HEK293 (cell line): ENCODE results near the gene LAMA1.

ENCODE experiments used
- CTCF ChIA-PET: fragments of 350-600 bp; formaldehyde crosslinking; extraction: SDS; loops from one replicate; lab custom pipeline; 2021; ENCODE audit warnings: antibody characterized with exemption; lab: Yijun Ruan, JAX
- POLR2A ChIA-PET: fragments of 300-600 bp; formaldehyde crosslinking; extraction: SDS; loops from one replicate; lab custom pipeline; 2020; ENCODE audit warnings: antibody characterized with exemption, inconsistent platforms; lab: Yijun Ruan, JAX
- H3K27ac ChIP-seq: fragments of 200-500 bp; sonication (Bioruptor generic); 2 replicates; pipeline ENCODE4 v1.5.1; 2014; ENCODE audit warnings: low read depth, low read length, control low read depth, inconsistent platforms; ENCODE audit errors: extremely low read depth
- H3K36me3 ChIP-seq, 2 experiments: fragments of 200-500 bp in 1 of 2; sonication (Bioruptor generic) in 1 of 2; 1 replicate in 1 of 2; 2 replicates in 1 of 2; pipeline ENCODE4 v1.5.1; 2014 to 2017; ENCODE audit warnings: inconsistent platforms in 2 of 2, low read length in 2 of 2; ENCODE audit not compliant: control insufficient read depth in 2 of 2, insufficient read depth in 1 of 2
- H3K4me1 ChIP-seq: fragments of 200-500 bp; sonication (Bioruptor generic); 2 replicates; pipeline ENCODE4 v1.5.1; 2014; ENCODE audit warnings: mild to moderate bottlenecking, low read length, inconsistent platforms; ENCODE audit not compliant: control insufficient read depth, insufficient read depth
- H3K4me3 ChIP-seq: 2 replicates; pipeline ENCODE4 v1.5.1; 2011; ENCODE audit warnings: low read depth, mild to moderate bottlenecking, control low read depth, low read length, moderate library complexity
- H3K9me3 ChIP-seq: fragments of 200-500 bp; sonication (Bioruptor generic); 2 replicates; pipeline ENCODE4 v1.5.1; 2014; ENCODE audit warnings: low read depth, low read length, inconsistent platforms; ENCODE audit not compliant: control insufficient read depth, insufficient read depth
- BCL11B ChIP-seq: fragments of 450-650 bp; formaldehyde crosslinking; IDR thresholded peaks from 2 replicates; pipeline ENCODE4 v1.5.1; 2016; ENCODE audit warnings: low read depth, missing biosample characterization, missing genetic modification characterization
- KLF7 ChIP-seq: fragments of 450-650 bp; formaldehyde crosslinking; IDR thresholded peaks from 2 replicates; pipeline ENCODE4 v1.5.1; 2016; ENCODE audit warnings: missing biosample characterization, missing genetic modification characterization, borderline replicate concordance
- MYNN ChIP-seq: fragments of 450-650 bp; formaldehyde crosslinking; IDR thresholded peaks from 2 replicates; pipeline ENCODE4 v1.5.1; 2016; ENCODE audit warnings: missing biosample characterization, missing genetic modification characterization, borderline replicate concordance
- PRDM1 ChIP-seq: fragments of 450-650 bp; formaldehyde crosslinking; IDR thresholded peaks from 2 replicates; pipeline ENCODE4; 2016; ENCODE audit warnings: missing biosample characterization, missing genetic modification characterization
- ZBTB10 ChIP-seq: fragments of 450-650 bp; formaldehyde crosslinking; IDR thresholded peaks from 2 replicates; pipeline ENCODE4 v1.5.1; 2016; ENCODE audit warnings: missing biosample characterization, missing genetic modification characterization
- ZFP37 ChIP-seq: fragments of 450-650 bp; formaldehyde crosslinking; IDR thresholded peaks from 2 replicates; pipeline ENCODE4 v1.5.1; 2016; ENCODE audit warnings: missing biosample characterization, missing genetic modification characterization
- ZFP69B ChIP-seq: fragments of 450-650 bp; formaldehyde crosslinking; IDR thresholded peaks from 2 replicates; pipeline ENCODE4 v1.5.1; 2016; ENCODE audit warnings: missing biosample characterization, missing genetic modification characterization
- ZNF140 ChIP-seq: fragments of 450-650 bp; formaldehyde crosslinking; IDR thresholded peaks from 2 replicates; pipeline ENCODE4 v1.5.1; 2016; ENCODE audit warnings: missing biosample characterization, missing genetic modification characterization
- ZNF157 ChIP-seq: fragments of 450-650 bp; formaldehyde crosslinking; IDR thresholded peaks from 2 replicates; pipeline ENCODE4 v1.5.1; 2016; ENCODE audit warnings: missing biosample characterization, missing genetic modification characterization
- ZNF16 ChIP-seq: fragments of 450-650 bp; formaldehyde crosslinking; IDR thresholded peaks from 2 replicates; pipeline ENCODE4 v1.5.1; 2016; ENCODE audit warnings: low read depth, missing biosample characterization, missing genetic modification characterization
- ZNF184 ChIP-seq: fragments of 450-650 bp; IDR thresholded peaks from 2 replicates; pipeline ENCODE4 v1.5.1; 2018; ENCODE audit warnings: missing biosample characterization, mild to moderate bottlenecking, missing genetic modification characterization
- ZNF202 ChIP-seq: fragments of 450-650 bp; formaldehyde crosslinking; IDR thresholded peaks from 2 replicates; pipeline ENCODE4 v1.5.1; 2016; ENCODE audit warnings: missing biosample characterization, missing genetic modification characterization, borderline replicate concordance
- ZNF354C ChIP-seq: fragments of 450-650 bp; formaldehyde crosslinking; IDR thresholded peaks from 2 replicates; pipeline ENCODE4 v1.5.1; 2016; ENCODE audit warnings: missing biosample characterization, missing genetic modification characterization, low read depth, borderline replicate concordance
- ZNF449 ChIP-seq: fragments of 450-650 bp; formaldehyde crosslinking; IDR thresholded peaks from 2 replicates; pipeline ENCODE4 v1.5.1; 2017; ENCODE audit warnings: missing biosample characterization, mild to moderate bottlenecking, missing genetic modification characterization, moderate library complexity
- ZNF530 ChIP-seq: fragments of 450-650 bp; formaldehyde crosslinking; IDR thresholded peaks from 2 replicates; pipeline ENCODE4 v1.5.1; 2016; ENCODE audit warnings: low read depth, missing biosample characterization, missing genetic modification characterization
- ZNF548 ChIP-seq: fragments of 450-650 bp; formaldehyde crosslinking; IDR thresholded peaks from 2 replicates; pipeline ENCODE4 v1.5.1; 2016; ENCODE audit warnings: missing biosample characterization, missing genetic modification characterization
- ZNF600 ChIP-seq: fragments of 450-650 bp; formaldehyde crosslinking; IDR thresholded peaks from 2 replicates; pipeline ENCODE4 v1.5.1; 2016; ENCODE audit warnings: missing biosample characterization, missing genetic modification characterization
- ZNF747 ChIP-seq: fragments of 450-650 bp; formaldehyde crosslinking; IDR thresholded peaks from 2 replicates; pipeline ENCODE4 v1.5.1; 2016; ENCODE audit warnings: missing biosample characterization, missing genetic modification characterization
- ZNF792 ChIP-seq: fragments of 450-650 bp; formaldehyde crosslinking; IDR thresholded peaks from 2 replicates; pipeline ENCODE4 v1.5.1; 2016; ENCODE audit warnings: missing biosample characterization, missing genetic modification characterization
- ZSCAN4 ChIP-seq: fragments of 450-650 bp; formaldehyde crosslinking; IDR thresholded peaks from 2 replicates; pipeline ENCODE4 v1.5.1; 2017; ENCODE audit warnings: missing biosample characterization, missing genetic modification characterization
- ZXDB ChIP-seq: fragments of 450-650 bp; formaldehyde crosslinking; IDR thresholded peaks from 2 replicates; pipeline ENCODE4 v1.5.1; 2016; ENCODE audit warnings: missing biosample characterization, missing genetic modification characterization

Gene LAMA1

GRCh38 chr18:7104649-7105048, 12.9 kb downstream of the LAMA1 start:
- no peaks in the 10 kb centered on the region for H3K9me3 ChIP-seq
- H3K4me1 ChIP-seq, result no peaks in the 10 kb centered on the region
- no peak overlapping the region for H3K27ac ChIP-seq
- ChIA-PET CTCF (interaction anchor here (0.6 kb wide), 1 partner anchor 491 kb away, joined by 3 read pairs; no protein-coding TSS in a partner anchor), POLR2A (no interaction called here)
- TF ChIP-seq ZNF157 (tag by site-specific recombination) (no peak), ZNF530 (tag by site-specific recombination) (no peak), ZNF548 (no peak), ZNF747 (tag by site-specific recombination) (no peak), ZXDB (tag by site-specific recombination) (no peak), ZNF792 (tag by site-specific recombination) (no peak), ZFP37 (no peak), ZFP69B (no peak), ZNF354C (tag by site-specific recombination) (no peak)
- no peaks in the 10 kb centered on the region for H3K36me3 ChIP-seq
- no peak overlapping the region for H3K4me3 ChIP-seq

GRCh38 chr18:7102131-7102530, 15.5 kb downstream of the LAMA1 start:
- no peak for TF ChIP-seq ZFP37
- H3K9me3 ChIP-seq, result no peaks in the 10 kb centered on the region
- H3K4me1 ChIP-seq, result no peaks in the 10 kb centered on the region
- POLR2A ChIA-PET, result no interaction called here
- no peak overlapping the region for H3K4me3 ChIP-seq
- no peaks in the 10 kb centered on the region for H3K36me3 ChIP-seq
- no peak overlapping the region for H3K27ac ChIP-seq
- CTCF ChIA-PET, result no interaction called here

GRCh38 chr18:7096838-7097237, 20.8 kb downstream of the LAMA1 start:
- ChIA-PET CTCF (interaction anchor here (0.6 kb wide), 1 partner anchor 43 kb away, joined by 4 read pairs; no protein-coding TSS in a partner anchor), POLR2A (no interaction called here)
- H3K4me1 ChIP-seq, result no peaks in the 10 kb centered on the region
- TF ChIP-seq ZNF202 (no peak), ZNF16 (tag by site-specific recombination) (no peak), KLF7 (tag by site-specific recombination) (no peak), ZNF140 (no peak), ZNF184 (tag by site-specific recombination) (no peak), ZNF449 (tag by site-specific recombination) (no peak), ZNF600 (tag by site-specific recombination) (no peak), PRDM1 (no peak)
- no peak overlapping the region for H3K27ac ChIP-seq
- H3K9me3 ChIP-seq, result no peaks in the 10 kb centered on the region
- no peaks in the 10 kb centered on the region for H3K36me3 ChIP-seq
- H3K4me3 ChIP-seq, result no peak overlapping the region

GRCh38 chr18:7094427-7094826, 23.2 kb downstream of the LAMA1 start:
- Histone ChIP-seq H3K36me3 (no peaks in the 10 kb centered on the region), H3K4me3 (no peak overlapping the region), H3K9me3 (no peaks in the 10 kb centered on the region), H3K4me1 (no peaks in the 10 kb centered on the region), H3K27ac (no peak overlapping the region)
- ChIA-PET POLR2A (interaction anchor here (0.7 to 1.0 kb wide), 2 partner anchors 56 to 1331 kb away, joined by 3 to 4 read pairs; no protein-coding TSS in a partner anchor), CTCF (no interaction called here)
- TF ChIP-seq ZNF600 (tag by site-specific recombination) (no peak), BCL11B (tag by site-specific recombination) (no peak), ZBTB10 (no peak), ZNF548 (no peak), ZSCAN4 (no peak), MYNN (no peak)
